ENCODE measurements around the gene ADTRP. TPM values are rescaled to one million over a fixed set of nuclear protein-coding genes. Genes with fewer than 3 reads are reported as not detected.

The ADTRP gene
- total and polyA plus RNA-seq, 8 donors, result 0.09 to 0.44 (median 0.24) TPM; not detected in 3

DNA sequence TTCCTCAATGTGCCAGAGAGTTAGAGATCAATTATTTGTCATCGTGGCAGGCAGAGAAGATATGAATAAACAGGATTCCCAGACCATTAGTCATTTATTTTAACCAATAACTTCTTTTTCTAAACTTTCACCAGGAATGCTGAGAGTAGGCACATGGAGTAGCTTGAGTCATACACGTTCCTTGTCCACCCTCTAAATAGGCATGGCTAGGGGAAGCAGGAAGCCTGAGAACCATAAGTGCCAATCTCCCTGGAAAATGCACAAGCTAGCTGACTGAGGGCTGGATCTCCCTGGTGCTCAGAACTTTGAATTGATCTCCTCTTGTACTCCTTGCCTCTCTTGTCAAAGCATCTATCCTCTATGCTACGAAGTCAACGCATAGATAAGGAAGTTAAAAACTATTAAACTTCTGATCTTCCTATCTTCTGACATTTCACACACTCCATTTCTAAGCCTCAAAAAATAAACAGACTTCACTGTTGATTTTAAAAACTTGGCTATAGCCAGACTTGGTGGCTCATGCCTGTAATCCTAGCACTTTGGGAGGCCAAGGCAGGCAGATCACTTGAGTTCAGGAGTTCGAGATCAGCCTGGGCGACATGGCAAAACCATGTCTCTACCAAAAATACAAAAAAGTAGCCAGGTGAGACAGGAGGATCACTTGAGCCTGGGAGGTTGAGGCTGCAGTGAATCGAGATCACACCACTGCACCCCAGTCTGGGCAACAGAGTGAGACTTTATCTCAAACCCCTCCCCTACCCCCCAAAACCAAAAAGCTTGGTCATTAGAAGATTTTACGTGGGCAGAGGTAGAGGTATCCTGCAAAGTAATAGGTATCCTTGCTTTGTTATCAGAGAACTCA, 11.8 kb downstream of the ADTRP start:
- H3K27ac ChIP-seq, result peak overlapping the region; percentile 19 to 87 (median 49)
- FAIRE-seq (no peak), DNase-seq (peak in 3 of 6 donors; percentile 22 to 48 (median 40)), ATAC-seq (peak; percentile 62 to 76 (median 70))
- intact Hi-C loops (cut with DNase I), result no loop called here
- no peaks in the 10 kb centered on the region for H3K27me3 ChIP-seq
- H3K4me3 ChIP-seq, result no peak overlapping the region
- H3K36me3 ChIP-seq, result no peaks in the 10 kb centered on the region
- TF ChIP-seq CTCF (IDR thresholded peaks at IDR 0.05), result no peak
- WGBS, 2 donors, result 51 to 53% methylated on average over 8 of the region's 8 CpGs
- H3K9me3 ChIP-seq, result no peaks in the 10 kb centered on the region
- peaks cover 26 to 57% (median 41%) of the 10 kb centered on the region in 3 donors for H3K4me1 ChIP-seq

DNA sequence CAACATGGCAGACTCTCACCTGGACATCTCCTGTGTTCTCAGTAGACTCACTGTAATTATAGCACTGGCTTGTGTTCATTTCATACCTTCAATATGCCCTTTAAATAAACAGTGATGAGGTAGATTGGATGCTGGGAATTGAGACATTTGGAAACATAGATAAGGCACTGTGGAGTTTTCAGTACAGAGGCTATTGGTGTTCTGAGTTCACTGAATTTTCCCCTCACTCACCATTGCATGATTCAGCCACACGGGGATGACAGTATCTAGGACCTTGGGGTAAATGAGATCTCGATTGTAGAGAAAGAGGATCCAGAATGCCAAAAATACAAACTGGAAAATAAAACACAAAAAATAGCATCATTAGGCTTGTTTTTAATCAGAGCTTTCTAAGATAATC, 12.6 kb downstream of the ADTRP start:
- WGBS, 2 donors, result 30 to 33% methylated on average over 2 of the region's 2 CpGs
- H3K36me3 ChIP-seq, result no peaks in the 10 kb centered on the region
- no peak overlapping the region for H3K4me3 ChIP-seq
- H3K4me1 ChIP-seq, result peaks cover 26 to 60% (median 41%) of the 10 kb centered on the region in 3 donors
- no peaks in the 10 kb centered on the region for H3K27me3 ChIP-seq
- peak in 3 of 6 donors; percentile 25 to 54 (median 29) for DNase-seq
- intact Hi-C loops (cut with DNase I), result no loop called here
- peak overlapping the region in 3 of 4 donors; percentile 19 to 87 (median 69) for H3K27ac ChIP-seq
- H3K9me3 ChIP-seq, result no peaks in the 10 kb centered on the region
- TF ChIP-seq CTCF (IDR thresholded peaks at IDR 0.05), result no peak
- FAIRE-seq, result no peak
- peak; percentile 70 to 80 (median 74) for ATAC-seq

GRCh38 chr6:11764250-11764604, 14.4 kb downstream of the ADTRP start:
- FAIRE-seq (no peak), DNase-seq (no peak), ATAC-seq (no peak)
- no peak for TF ChIP-seq CTCF (IDR thresholded peaks at IDR 0.05)
- intact Hi-C loops (cut with DNase I), result no loop called here
- Histone ChIP-seq H3K27ac (peak overlapping the region in 2 of 4 donors; percentile 70 to 74), H3K4me1 (peaks cover 35 to 65% (median 41%) of the 10 kb centered on the region in 3 donors), H3K4me3 (no peak overlapping the region), H3K36me3 (no peaks in the 10 kb centered on the region), H3K27me3 (no peaks in the 10 kb centered on the region), H3K9me3 (no peaks in the 10 kb centered on the region)
- WGBS, 2 donors, result 90 to 96% methylated on average over 1 of the region's 1 CpG

GRCh38 chr6:11763460-11764249, 14.9 kb downstream of the ADTRP start:
- Histone ChIP-seq H3K27me3 (no peaks in the 10 kb centered on the region), H3K27ac (peak overlapping the region in 3 of 4 donors; percentile 38 to 74 (median 70)), H3K4me3 (no peak overlapping the region), H3K9me3 (no peaks in the 10 kb centered on the region), H3K4me1 (peaks cover 35 to 65% (median 41%) of the 10 kb centered on the region in 3 donors), H3K36me3 (no peaks in the 10 kb centered on the region)
- intact Hi-C loops (cut with DNase I), result no loop called here
- no peak for TF ChIP-seq CTCF (IDR thresholded peaks at IDR 0.05)
- 69% methylated on average over 4 of the region's 4 CpGs for WGBS, 2 donors
- DNase-seq (no peak), FAIRE-seq (no peak), ATAC-seq (no peak)
